GM12874 (cell line): ENCODE measurements around the gene NUMBL.

Source experiments
- TF ChIP-seq, protein P1 (sequence below): IDR thresholded peaks from 2 replicates; pipeline ENCODE4 v1.5.1; 2011; ENCODE audit warnings: low read depth, mild to moderate bottlenecking, control low read depth, low read length, moderate library complexity; ENCODE audit not compliant: insufficient read depth

Gene NUMBL

DNA sequence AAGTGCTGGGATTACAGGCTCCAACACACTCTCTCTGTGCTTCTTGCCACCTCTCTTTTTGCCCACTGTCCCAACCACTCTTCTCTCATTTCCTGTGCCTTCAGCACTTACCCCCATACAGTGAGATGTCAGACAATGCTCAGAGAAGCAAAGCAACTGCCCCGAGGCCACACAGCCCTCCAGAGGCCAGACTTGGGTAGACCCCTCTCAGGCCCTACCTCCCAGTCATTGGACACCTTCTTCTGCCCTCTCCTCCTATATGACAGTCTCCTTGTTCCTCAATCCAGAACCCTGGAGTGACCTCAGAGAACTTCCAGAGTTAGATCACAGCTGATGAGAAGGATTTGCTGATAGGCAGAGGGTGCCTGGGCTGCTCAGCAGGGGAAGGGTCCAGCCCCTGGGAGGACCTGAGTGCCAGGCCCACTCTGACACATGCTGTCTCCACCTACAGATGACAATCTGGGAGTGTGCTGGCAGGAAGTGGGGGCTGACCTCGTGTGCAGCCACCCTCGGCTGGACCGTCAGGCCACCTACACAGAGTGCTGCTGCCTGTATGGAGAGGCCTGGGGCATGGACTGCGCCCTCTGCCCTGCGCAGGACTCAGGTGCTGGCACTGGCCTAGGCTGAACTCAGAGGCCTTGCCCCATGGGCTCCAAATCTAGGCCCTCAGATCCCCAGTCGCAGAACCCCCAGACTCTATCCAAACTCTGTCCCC lies 64.9 kb downstream of the NUMBL start:
- TF ChIP-seq, protein P1, sequence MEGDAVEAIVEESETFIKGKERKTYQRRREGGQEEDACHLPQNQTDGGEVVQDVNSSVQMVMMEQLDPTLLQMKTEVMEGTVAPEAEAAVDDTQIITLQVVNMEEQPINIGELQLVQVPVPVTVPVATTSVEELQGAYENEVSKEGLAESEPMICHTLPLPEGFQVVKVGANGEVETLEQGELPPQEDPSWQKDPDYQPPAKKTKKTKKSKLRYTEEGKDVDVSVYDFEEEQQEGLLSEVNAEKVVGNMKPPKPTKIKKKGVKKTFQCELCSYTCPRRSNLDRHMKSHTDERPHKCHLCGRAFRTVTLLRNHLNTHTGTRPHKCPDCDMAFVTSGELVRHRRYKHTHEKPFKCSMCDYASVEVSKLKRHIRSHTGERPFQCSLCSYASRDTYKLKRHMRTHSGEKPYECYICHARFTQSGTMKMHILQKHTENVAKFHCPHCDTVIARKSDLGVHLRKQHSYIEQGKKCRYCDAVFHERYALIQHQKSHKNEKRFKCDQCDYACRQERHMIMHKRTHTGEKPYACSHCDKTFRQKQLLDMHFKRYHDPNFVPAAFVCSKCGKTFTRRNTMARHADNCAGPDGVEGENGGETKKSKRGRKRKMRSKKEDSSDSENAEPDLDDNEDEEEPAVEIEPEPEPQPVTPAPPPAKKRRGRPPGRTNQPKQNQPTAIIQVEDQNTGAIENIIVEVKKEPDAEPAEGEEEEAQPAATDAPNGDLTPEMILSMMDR = no peak

DNA sequence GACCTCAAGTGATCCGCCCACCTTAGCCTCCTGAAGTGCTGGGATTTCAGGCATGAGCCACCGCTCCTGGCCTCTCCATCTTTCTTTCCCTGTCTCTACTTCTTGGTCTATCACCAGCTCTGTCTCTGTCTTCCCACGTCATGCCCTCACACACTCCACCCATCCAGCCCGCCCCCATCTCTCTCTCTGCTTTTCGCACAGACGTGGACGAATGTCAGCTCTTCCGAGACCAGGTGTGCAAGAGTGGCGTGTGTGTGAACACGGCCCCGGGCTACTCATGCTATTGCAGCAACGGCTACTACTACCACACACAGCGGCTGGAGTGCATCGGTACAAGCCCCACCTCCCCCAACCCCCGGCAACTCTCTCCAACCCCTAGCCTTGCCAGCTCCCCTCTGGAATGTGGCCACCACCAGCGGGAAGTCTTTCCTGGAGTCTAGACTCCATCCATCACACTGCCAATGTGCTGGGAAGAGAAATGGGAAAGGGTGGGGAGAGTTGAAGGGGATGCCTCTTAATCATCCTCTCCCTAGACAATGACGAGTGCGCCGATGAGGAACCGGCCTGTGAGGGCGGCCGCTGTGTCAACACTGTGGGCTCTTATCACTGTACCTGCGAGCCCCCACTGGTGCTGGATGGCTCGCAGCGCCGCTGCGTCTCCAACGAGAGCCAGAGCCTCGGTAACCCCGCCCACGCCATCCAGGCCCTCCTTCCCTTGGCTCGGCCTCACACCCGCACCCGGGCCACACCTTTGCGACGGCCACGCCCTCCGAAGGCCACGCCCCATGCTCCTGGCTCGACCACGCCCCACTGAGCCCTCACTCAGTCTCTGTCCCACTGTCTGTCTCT lies 66.8 kb downstream of the NUMBL start:
- TF ChIP-seq, protein P1 = no peak

DNA sequence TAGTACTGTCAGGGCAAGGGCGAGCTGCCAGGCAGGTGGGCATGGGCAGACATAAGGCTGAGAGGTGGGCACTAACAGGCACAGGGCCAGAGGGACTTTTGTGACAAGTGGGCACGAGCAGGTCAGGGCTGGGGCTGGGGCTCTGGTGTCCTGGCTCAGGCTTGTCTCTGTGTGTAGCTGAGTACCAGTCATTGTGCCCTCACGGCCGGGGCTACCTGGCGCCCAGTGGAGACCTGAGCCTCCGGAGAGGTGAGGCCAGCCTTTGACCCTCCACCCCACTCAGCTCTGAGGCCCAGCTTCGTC lies 67.7 kb downstream of the NUMBL start:
- TF ChIP-seq, protein P1 = no peak

DNA sequence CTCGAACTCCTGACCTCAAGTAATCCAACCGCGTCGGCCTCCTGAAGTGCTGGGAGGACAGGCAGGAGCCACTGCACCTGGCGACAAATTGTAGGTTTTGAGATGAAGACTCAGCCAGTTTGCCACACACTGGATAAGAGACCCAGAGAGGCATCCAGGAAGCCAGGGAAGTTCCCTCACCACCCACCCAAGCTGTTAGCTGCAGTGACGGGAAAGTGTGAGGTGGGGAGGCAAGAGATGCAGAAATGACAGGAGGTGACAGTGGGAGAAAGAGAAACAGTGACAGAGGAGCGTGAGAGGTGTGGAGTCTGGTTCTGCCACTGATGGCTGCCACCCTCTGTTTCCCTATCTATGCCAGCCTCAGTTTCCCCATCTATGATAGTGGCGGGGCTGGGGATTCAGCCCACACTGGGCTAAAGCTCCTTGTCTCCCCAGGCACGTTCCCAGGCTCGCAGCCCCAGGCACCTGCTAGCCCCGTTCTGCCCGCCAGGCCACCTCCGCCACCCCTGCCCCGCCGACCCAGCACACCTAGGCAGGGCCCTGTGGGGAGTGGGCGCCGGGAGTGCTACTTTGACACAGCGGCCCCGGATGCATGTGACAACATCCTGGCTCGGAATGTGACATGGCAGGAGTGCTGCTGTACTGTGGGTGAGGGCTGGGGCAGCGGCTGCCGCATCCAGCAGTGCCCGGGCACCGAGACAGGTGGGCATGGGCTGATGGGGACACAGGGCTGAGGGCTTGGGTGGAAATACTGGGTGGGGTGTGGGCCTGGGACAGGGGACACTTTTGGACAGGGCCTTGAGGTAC lies 68.3 kb downstream of the NUMBL start:
- TF ChIP-seq, protein P1 = no peak

DNA sequence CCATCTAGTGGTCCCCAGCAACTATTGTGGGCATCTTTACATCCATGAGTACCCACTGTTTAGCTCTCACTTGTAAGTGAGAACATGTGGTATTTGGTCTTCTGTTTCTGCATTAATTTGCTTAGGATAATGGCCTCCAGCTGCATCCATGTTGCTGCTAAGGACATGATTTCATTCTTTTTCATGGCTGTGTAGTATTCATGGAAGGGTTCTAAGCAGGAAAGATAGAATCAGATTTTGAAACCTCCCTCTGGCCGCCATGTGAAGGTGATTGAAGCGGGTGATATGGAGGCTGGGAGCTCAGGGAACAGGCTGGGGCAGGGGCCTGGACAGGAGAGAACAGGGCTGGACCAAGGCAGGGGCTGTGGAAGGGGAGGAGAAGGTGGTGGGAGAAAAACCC lies 69.2 kb downstream of the NUMBL start:
- TF ChIP-seq, protein P1 = no peak

DNA sequence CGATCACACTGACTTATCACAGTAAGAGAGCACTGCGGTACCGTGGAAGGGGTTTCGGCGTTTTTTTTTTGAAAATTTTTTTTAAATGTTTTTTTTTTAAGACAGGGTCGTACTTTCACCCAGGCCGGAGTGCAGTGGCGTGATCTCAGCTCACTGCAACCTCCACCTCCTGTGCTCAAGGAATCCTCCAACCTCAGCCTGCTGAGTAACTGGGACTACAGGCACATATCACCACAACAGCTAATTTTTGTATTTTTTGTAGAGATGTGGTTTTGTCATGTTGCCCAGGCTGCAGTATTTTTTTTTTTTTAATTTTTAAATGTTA lies 70.3 kb downstream of the NUMBL start:
- TF ChIP-seq, protein P1 = no peak
